Suprapubic skin (tissue), 4 donors: Measurements from ENCODE around the gene PGBD5. TPM values are rescaled to one million over a fixed set of nuclear protein-coding genes. Genes with fewer than 3 reads are reported as not detected.

Source experiments
- DNase-seq, 2 donors: peaks; one replicate each; pipeline ENCODE4 v3.0.0-alpha.2; 2019; ENCODE audit warnings: low spot score in 2 of 2
- H3K27ac ChIP-seq: fragments of 200-600 bp; sonication (generic); one replicate; pipeline ENCODE4 v1.5.1; 2019
- H3K27me3 ChIP-seq: fragments of 200-600 bp; sonication (generic); one replicate; pipeline ENCODE4 v1.5.1; 2019
- H3K36me3 ChIP-seq: fragments of 200-600 bp; sonication (generic); one replicate; pipeline ENCODE4 v1.5.1; 2019
- H3K4me1 ChIP-seq: fragments of 200-600 bp; sonication (generic); one replicate; pipeline ENCODE4 v1.5.1; 2019
- H3K4me3 ChIP-seq: fragments of 200-600 bp; sonication (generic); one replicate; pipeline ENCODE4 v1.5.1; 2019; ENCODE audit warnings: mild to moderate bottlenecking
- H3K9me3 ChIP-seq: fragments of 200-600 bp; sonication (generic); one replicate; pipeline ENCODE4 v1.5.1; 2019
- CTCF ChIP-seq, 2 donors: fragments of 200-600 bp in 1 of 2; fragments of 450-650 bp in 1 of 2; sonication (generic) in 1 of 2; IDR thresholded peaks; one replicate each; pipeline ENCODE4 v1.5.1; 2016 to 2019; ENCODE audit warnings: antibody characterized with exemption in 2 of 2, mild to moderate bottlenecking in 1 of 2, moderate library complexity in 1 of 2
- EP300 ChIP-seq: sonication (generic); formaldehyde crosslinking; IDR thresholded peaks from one replicate; pipeline ENCODE4 v1.6.1; 2017; ENCODE audit warnings: antibody characterized with exemption
- POLR2A ChIP-seq, 2 donors: fragments of 450-650 bp; IDR thresholded peaks; one replicate each; pipeline ENCODE4 v1.6.1; 2017; ENCODE audit warnings: antibody characterized with exemption in 2 of 2, mild to moderate bottlenecking in 2 of 2, moderate library complexity in 2 of 2
- POLR2AphosphoS5 ChIP-seq, 3 donors: sonication (generic); formaldehyde crosslinking; IDR thresholded peaks; one replicate each; pipeline ENCODE4 v1.6.1; 2017; ENCODE audit warnings: antibody characterized with exemption in 3 of 3
- WGBS: methylation state at CpG from one replicate; pipeline ENCODE4 v1.1.5; 2018; 5-methylcytosine and 5-hydroxymethylcytosine counted together
- total RNA-seq, 4 donors: library from RNA; depleted of rRNA; stranded (reverse); fragments of >200 nt; gene quantifications; one replicate each; pipeline ENCODE4 v1.1.0, GENCODE V29; 2016

Gene PGBD5
- total RNA-seq, 4 donors from 2014 or later = 0.16 to 1.4 (median 0.51) TPM

- no peak overlapping the region for H3K27ac ChIP-seq
- no peaks in the 10 kb centered on the region for H3K4me1 ChIP-seq
- no peaks in the 10 kb centered on the region for H3K36me3 ChIP-seq
- TF ChIP-seq CTCF (IDR thresholded peaks at IDR 0.05) = no peak
- WGBS = 83% methylated on average over 6 of the region's 9 CpGs
- H3K27me3 ChIP-seq = no peaks in the 10 kb centered on the region
- H3K4me3 ChIP-seq = no peak overlapping the region
- DNase-seq = peak in 1 of 2 donors; percentile 22
- no peaks in the 10 kb centered on the region for H3K9me3 ChIP-seq
Observed at GRCh38 chr1:230323686-230324085, 102.4 kb downstream of the PGBD5 start.

GRCh38 chr1:230322967-230323547 lies 103.1 kb downstream of the PGBD5 start:
- no peaks in the 10 kb centered on the region for H3K9me3 ChIP-seq
- TF ChIP-seq POLR2AphosphoS5 (IDR thresholded peaks at IDR 0.05) (no peak), EP300 (no peak), POLR2A (IDR thresholded peaks at IDR 0.05) (no peak), CTCF (IDR thresholded peaks at IDR 0.05) (no peak)
- peak in 1 of 2 donors; percentile 46 for DNase-seq
- 90% methylated on average over 23 of the region's 23 CpGs for WGBS
- no peak overlapping the region for H3K4me3 ChIP-seq
- no peaks in the 10 kb centered on the region for H3K27me3 ChIP-seq
- H3K4me1 ChIP-seq = no peaks in the 10 kb centered on the region
- H3K27ac ChIP-seq = no peak overlapping the region
- H3K36me3 ChIP-seq = no peaks in the 10 kb centered on the region

GRCh38 chr1:230322421-230322756 lies 103.7 kb downstream of the PGBD5 start:
- WGBS = 93% methylated on average over 15 of the region's 15 CpGs
- TF ChIP-seq POLR2AphosphoS5 (IDR thresholded peaks at IDR 0.05) (no peak), POLR2A (IDR thresholded peaks at IDR 0.05) (no peak), CTCF (IDR thresholded peaks at IDR 0.05) (no peak), EP300 (no peak)
- Histone ChIP-seq H3K4me3 (no peak overlapping the region), H3K27me3 (peaks cover 6% of the 10 kb centered on the region), H3K4me1 (no peaks in the 10 kb centered on the region), H3K27ac (no peak overlapping the region), H3K9me3 (no peaks in the 10 kb centered on the region), H3K36me3 (no peaks in the 10 kb centered on the region)
- DNase-seq = peak in 1 of 2 donors; percentile 40

- 66% methylated on average over 18 of the region's 18 CpGs for WGBS
- no peak overlapping the region for H3K4me3 ChIP-seq
- no peaks in the 10 kb centered on the region for H3K4me1 ChIP-seq
- TF ChIP-seq EP300 = no peak
- TF ChIP-seq POLR2A (IDR thresholded peaks at IDR 0.05) = no peak
- no peak for TF ChIP-seq POLR2AphosphoS5 (IDR thresholded peaks at IDR 0.05)
- TF ChIP-seq CTCF (IDR thresholded peaks at IDR 0.05) = no peak
- peak in 1 of 2 donors; percentile 55 for DNase-seq
- no peak overlapping the region for H3K27ac ChIP-seq
- H3K27me3 ChIP-seq = peaks cover 7% of the 10 kb centered on the region
- no peaks in the 10 kb centered on the region for H3K9me3 ChIP-seq
- no peaks in the 10 kb centered on the region for H3K36me3 ChIP-seq
Observed at GRCh38 chr1:230321741-230322420, 104.3 kb downstream of the PGBD5 start.

- WGBS = 85% methylated on average over 9 of the region's 9 CpGs
- TF ChIP-seq EP300 (no peak), POLR2A (IDR thresholded peaks at IDR 0.05) (no peak), CTCF (IDR thresholded peaks at IDR 0.05) (no peak), POLR2AphosphoS5 (IDR thresholded peaks at IDR 0.05) (no peak)
- Histone ChIP-seq H3K9me3 (no peaks in the 10 kb centered on the region), H3K27ac (no peak overlapping the region), H3K4me3 (no peak overlapping the region), H3K4me1 (no peaks in the 10 kb centered on the region), H3K36me3 (no peaks in the 10 kb centered on the region), H3K27me3 (peaks cover 7% of the 10 kb centered on the region)
- DNase-seq = no peak
Observed at GRCh38 chr1:230321341-230321740, 104.8 kb downstream of the PGBD5 start.
